SW480 (cell line): ENCODE measurements around the gene SLC38A3.
A peak's percentile ranks its signal among the peaks of the same experiment; 100 is the strongest.

Experiments used
- DNase-seq: peaks from one replicate; pipeline ENCODE4 v3.0.0-alpha.2; 2016; ENCODE audit warnings: low spot score

Gene SLC38A3

DNA sequence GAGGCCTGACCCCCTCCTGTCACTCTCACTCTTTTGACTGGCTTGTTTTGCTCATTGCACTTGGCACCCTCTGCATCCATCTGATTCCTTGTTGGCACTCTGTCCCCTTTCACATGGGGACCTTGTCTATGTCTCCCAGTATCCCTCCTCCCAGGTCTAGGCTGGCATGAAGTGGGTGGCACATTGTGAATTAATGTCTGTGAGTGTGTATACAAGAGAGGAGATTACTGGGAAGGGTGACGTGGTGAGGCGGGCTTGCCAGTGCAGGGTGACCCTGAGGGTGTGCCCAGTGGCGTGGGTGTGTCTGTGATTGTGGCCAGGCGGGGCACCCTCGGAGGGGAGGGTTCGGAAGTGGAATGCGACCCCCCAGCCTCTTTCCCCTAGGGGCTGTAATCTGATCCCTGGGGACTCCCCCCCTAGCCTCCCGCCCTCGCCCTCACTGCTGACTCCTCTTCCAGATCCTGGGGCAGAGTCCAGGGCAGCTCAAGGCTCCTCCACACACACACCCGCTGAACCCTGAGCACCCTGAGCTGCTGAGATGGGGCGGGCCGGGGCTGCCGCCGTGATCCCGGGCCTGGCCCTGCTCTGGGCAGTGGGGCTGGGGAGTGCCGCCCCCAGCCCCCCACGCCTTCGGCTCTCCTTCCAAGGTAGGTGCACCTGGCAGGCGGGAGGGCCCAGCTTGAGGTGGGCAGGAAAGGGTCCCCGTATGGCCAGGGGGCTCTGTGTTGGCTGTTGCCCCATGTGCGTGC is 63.8 kb downstream of the SLC38A3 start, which contains the start of gene SEMA3B:
SEMA3B (plus strand) TSS at position 445 of the 749 bp plus-strand sequence; CDS start at position 539, 94 bp downstream.
- DNase-seq, result peak; percentile 95

DNA sequence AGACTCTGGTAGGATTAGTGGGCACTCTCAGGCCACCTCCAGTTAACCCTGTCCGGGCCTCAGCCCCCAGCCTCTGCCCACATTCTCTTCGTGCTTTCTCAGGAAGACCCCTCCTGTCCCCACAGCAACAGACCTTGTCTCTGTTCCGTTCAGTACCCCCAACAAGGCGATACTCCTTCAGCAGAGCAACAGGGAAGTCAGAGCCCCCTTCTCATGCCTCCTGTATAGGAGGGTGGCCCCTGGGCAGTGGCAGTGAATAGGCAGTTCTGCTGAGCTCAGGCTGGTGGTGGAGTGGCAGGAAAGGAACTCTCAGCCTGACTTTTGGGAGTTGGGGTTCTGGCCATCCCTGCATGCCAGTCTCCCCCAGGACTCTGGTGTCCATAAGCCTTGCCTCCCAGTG is 64.4 kb downstream of the SLC38A3 start:
- DNase-seq, result no peak

DNA sequence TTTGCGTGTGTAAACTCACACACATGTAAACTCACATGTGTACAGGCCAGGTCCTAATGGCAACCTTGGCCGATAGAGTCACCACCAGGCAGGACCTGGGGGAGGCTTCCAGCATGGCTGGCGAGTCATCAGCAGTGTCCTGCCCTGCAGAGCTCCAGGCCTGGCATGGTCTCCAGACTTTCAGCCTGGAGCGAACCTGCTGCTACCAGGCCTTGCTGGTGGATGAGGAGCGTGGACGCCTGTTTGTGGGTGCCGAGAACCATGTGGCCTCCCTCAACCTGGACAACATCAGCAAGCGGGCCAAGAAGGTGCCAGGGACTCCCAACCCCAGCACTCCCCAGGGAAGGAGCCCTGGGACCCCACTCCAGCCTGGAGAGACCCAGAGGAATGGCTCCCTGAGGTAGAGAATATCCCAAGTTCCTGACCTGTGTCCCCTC is 64.9 kb downstream of the SLC38A3 start:
- DNase-seq, result no peak

DNA sequence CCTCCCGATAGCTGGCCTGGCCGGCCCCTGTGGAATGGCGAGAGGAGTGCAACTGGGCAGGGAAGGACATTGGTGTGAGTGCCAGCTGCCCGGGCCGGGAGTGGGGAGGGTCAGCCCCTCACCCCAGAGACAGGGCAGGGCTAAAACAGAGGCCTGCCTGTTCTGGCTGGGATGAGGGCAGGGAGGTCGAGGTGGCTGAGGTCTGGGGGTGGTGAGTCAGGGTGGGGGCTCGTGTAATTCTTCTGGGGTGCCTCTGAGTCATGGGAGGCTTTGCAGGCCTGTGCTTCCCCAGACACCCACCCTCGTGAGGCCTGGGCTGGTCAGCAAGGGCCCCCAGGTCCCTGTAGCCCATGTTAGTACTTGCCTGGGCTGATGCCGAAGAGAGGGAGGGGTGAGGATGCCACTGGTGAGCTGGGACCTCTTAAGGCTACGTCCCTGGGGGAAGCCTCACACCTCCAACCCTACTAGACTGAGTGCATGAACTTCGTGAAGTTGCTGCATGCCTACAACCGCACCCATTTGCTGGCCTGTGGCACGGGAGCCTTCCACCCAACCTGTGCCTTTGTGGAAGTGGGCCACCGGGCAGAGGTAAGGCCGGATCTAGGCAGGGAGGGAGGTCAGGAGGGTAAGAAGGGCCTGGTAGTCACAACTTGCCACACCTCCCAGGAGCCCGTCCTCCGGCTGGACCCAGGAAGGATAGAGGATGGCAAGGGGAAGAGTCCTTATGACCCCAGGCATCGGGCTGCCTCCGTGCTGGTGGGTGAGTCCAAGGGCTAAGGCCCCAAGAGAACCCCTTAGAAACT is 65.6 kb downstream of the SLC38A3 start:
- no peak for DNase-seq
